ENCODE measurements around the gene FTO.
A peak's percentile ranks its signal among the peaks of the same experiment; 100 is the strongest.

The FTO gene

GRCh38 chr16:53743149-53743566, 39.2 kb downstream of the FTO start:
- Histone ChIP-seq H3K27me3 (ENCODE audit: insufficient read depth, low read depth) (no peaks in the 10 kb centered on the region), H3K4me2 (no peak overlapping the region), H3K4me1 (ENCODE audit: low read depth, poor library complexity, severe bottlenecking) (peaks cover 9% of the 10 kb centered on the region), H3K4me3 (IDR thresholded peaks at IDR 0.05; ENCODE audit: insufficient read depth, low read depth, low read length) (no peak overlapping the region), H3K27ac (no peak overlapping the region), H3K36me3 (ENCODE audit: insufficient read depth) (no peaks in the 10 kb centered on the region), H2AFZ (ENCODE audit: low read depth) (no peak overlapping the region), H3K79me2 (ENCODE audit: insufficient read depth, low read depth) (0 out of 2 replicates have a peak, but pooled peaks cover 8% of the 10 kb centered on the region), H3K9ac (no peak overlapping the region), H4K20me1 (ENCODE audit: insufficient read depth) (no peaks in the 10 kb centered on the region)
- peak; percentile 50 for TF ChIP-seq CTCF (conservative IDR thresholded peaks at IDR 0.05; ENCODE audit: low read depth, low read length)

DNA sequence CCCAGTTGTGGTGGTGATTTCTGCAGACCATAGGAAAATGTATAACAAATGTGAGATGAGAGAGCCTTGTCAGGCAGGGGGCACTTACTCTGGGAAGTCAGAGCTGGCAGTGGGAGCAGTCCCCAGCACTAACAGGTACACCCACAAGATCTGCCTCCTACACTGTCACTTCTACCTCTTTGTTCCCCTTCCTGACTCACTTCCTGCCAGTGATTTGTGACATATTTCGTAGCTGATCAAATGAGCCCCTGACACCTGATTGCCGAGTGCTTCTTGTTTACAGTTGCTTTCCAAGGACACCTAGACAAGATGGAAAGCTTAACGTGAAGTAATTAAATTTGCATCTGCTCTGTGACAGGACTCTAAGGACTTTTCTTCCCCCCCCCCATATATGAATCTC, 40.5 kb downstream of the FTO start:
- Histone ChIP-seq H3K4me1 (ENCODE audit: low read depth, poor library complexity, severe bottlenecking) (peaks cover 9% of the 10 kb centered on the region), H4K20me1 (ENCODE audit: insufficient read depth) (no peaks in the 10 kb centered on the region), H3K27me3 (ENCODE audit: insufficient read depth, low read depth) (no peaks in the 10 kb centered on the region), H3K27ac (no peak overlapping the region), H3K79me2 (ENCODE audit: insufficient read depth, low read depth) (0 out of 2 replicates have a peak, but pooled peaks cover 8% of the 10 kb centered on the region), H3K4me3 (IDR thresholded peaks at IDR 0.05; ENCODE audit: insufficient read depth, low read depth, low read length) (no peak overlapping the region), H3K4me2 (no peak overlapping the region), H2AFZ (ENCODE audit: low read depth) (no peak overlapping the region), H3K9ac (no peak overlapping the region), H3K36me3 (ENCODE audit: insufficient read depth) (no peaks in the 10 kb centered on the region)
- TF ChIP-seq CTCF (conservative IDR thresholded peaks at IDR 0.05; ENCODE audit: low read depth, low read length): no peak

GRCh38 chr16:53745086-53745485, 41.1 kb downstream of the FTO start:
- Histone ChIP-seq H2AFZ (ENCODE audit: low read depth) (no peak overlapping the region), H4K20me1 (ENCODE audit: insufficient read depth) (no peaks in the 10 kb centered on the region), H3K27ac (no peak overlapping the region), H3K79me2 (ENCODE audit: insufficient read depth, low read depth) (0 out of 2 replicates have a peak, but pooled peaks cover 8% of the 10 kb centered on the region), H3K4me1 (ENCODE audit: low read depth, poor library complexity, severe bottlenecking) (peaks cover 9% of the 10 kb centered on the region), H3K4me3 (IDR thresholded peaks at IDR 0.05; ENCODE audit: insufficient read depth, low read depth, low read length) (no peak overlapping the region), H3K36me3 (ENCODE audit: insufficient read depth) (no peaks in the 10 kb centered on the region), H3K4me2 (no peak overlapping the region), H3K27me3 (ENCODE audit: insufficient read depth, low read depth) (no peaks in the 10 kb centered on the region), H3K9ac (no peak overlapping the region)
- no peak for TF ChIP-seq CTCF (conservative IDR thresholded peaks at IDR 0.05; ENCODE audit: low read depth, low read length)

GRCh38 chr16:53745753-53746266, 41.9 kb downstream of the FTO start:
- Histone ChIP-seq H3K4me3 (IDR thresholded peaks at IDR 0.05; ENCODE audit: insufficient read depth, low read depth, low read length) (no peak overlapping the region), H3K79me2 (ENCODE audit: insufficient read depth, low read depth) (0 out of 2 replicates have a peak, but pooled peaks cover 8% of the 10 kb centered on the region), H3K9ac (no peak overlapping the region), H2AFZ (ENCODE audit: low read depth) (no peak overlapping the region), H3K4me1 (ENCODE audit: low read depth, poor library complexity, severe bottlenecking) (peaks cover 2% of the 10 kb centered on the region), H3K27ac (no peak overlapping the region), H3K4me2 (no peak overlapping the region), H3K27me3 (ENCODE audit: insufficient read depth, low read depth) (no peaks in the 10 kb centered on the region), H4K20me1 (ENCODE audit: insufficient read depth) (no peaks in the 10 kb centered on the region), H3K36me3 (ENCODE audit: insufficient read depth) (no peaks in the 10 kb centered on the region)
- TF ChIP-seq CTCF (conservative IDR thresholded peaks at IDR 0.05; ENCODE audit: low read depth, low read length): no peak
